UCSD-AML1 (cell line): ENCODE results near the gene SEMA3B.
"Not testable (repeated sequence)": the region's sequence is repeated elsewhere in the genome, so short reads cannot be mapped to it uniquely, and the experiment has no call there.

ENCODE experiments used
- DNase-seq: peaks from one replicate; lab custom pipeline; 2025; ENCODE audit not compliant: unreplicated experiment; lab: John Stamatoyannopoulos, UW

Gene SEMA3B

DNA sequence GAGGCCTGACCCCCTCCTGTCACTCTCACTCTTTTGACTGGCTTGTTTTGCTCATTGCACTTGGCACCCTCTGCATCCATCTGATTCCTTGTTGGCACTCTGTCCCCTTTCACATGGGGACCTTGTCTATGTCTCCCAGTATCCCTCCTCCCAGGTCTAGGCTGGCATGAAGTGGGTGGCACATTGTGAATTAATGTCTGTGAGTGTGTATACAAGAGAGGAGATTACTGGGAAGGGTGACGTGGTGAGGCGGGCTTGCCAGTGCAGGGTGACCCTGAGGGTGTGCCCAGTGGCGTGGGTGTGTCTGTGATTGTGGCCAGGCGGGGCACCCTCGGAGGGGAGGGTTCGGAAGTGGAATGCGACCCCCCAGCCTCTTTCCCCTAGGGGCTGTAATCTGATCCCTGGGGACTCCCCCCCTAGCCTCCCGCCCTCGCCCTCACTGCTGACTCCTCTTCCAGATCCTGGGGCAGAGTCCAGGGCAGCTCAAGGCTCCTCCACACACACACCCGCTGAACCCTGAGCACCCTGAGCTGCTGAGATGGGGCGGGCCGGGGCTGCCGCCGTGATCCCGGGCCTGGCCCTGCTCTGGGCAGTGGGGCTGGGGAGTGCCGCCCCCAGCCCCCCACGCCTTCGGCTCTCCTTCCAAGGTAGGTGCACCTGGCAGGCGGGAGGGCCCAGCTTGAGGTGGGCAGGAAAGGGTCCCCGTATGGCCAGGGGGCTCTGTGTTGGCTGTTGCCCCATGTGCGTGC is at the start of gene SEMA3B:
SEMA3B (plus strand) TSS at position 445 of the 749 bp plus-strand sequence; CDS start at position 539, 94 bp downstream.
- no peak for DNase-seq

- DNase-seq = no peak
These were observed 49.7 kb upstream of the SEMA3B start for GRCh38 chr3:50219285-50219684.

GRCh38 chr3:50220109-50220508 is 48.8 kb upstream of the SEMA3B start:
- DNase-seq = no peak

DNA sequence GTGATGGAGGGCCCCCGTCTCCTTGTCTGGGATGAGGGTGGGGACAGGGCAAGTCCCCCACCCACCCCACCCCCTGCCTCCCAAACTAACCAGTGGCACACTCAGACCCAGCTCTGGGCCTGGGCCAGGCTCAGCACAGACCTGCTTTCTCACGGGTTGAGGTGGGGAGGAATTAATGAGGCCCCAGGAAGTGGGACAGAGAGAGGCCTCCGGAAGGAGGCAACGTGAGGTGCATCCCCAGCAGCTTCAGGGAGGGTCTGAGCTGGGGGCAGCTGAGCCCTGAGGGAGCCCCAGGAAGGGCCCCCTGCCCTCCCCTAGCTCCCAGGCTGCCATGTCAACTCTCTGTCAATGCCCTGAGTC is 47.9 kb upstream of the SEMA3B start:
- DNase-seq = no peak

DNA sequence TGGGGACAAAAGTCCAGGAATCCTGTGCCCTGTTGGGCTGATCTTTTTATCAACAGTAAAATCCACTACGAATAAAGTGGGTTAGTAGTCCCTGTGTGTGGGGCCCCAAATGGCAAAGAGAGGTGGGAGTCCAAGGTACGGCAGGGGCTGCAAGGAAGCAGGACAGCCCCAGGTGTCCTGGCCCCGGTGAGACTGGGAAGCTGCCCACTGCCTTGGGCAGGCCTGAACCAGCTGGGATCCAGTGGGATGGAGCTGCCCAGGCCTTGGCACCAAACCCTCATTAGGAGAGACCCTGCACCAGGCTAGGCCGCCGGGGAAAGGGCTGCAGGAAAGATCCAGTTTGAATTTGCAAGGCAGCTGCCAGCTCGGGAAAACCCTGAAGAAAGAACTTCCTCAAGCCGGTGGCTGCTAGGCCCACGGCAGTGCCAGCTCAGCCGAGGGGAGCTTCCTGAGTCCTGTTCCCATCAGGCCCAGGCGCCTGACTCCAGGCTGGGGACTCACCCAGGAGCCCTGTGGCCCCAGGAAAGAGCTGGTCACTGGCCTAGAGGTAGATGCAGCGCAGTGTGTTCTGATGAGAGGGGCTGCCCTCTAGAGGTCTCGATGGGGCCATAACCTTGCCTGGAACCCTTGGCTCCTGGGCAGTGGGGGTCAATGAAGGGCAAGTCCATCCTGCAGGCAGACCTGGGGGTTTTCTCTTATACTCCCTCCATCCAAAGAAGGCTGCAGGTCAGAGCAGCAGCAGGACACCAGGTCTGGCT is 47.4 kb upstream of the SEMA3B start:
- DNase-seq = peak; percentile 56

DNA sequence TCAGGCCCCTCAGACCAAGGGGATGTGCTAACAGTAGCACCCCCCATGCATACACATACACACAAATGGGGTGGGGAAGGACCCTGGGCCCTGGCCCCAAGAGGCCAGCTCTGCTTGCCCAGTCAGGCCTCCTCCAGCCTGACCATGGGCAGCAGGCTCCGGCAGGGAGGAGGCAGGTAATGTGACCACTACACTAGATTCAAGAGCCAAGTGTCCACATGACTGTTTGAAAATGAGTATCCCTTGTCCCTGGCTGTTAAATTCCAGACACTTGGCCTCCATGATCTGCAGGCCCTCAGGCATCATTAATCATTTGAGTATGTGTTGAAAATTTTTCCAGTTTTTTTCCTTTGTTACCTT is 46.8 kb upstream of the SEMA3B start:
- DNase-seq = no peak

DNA sequence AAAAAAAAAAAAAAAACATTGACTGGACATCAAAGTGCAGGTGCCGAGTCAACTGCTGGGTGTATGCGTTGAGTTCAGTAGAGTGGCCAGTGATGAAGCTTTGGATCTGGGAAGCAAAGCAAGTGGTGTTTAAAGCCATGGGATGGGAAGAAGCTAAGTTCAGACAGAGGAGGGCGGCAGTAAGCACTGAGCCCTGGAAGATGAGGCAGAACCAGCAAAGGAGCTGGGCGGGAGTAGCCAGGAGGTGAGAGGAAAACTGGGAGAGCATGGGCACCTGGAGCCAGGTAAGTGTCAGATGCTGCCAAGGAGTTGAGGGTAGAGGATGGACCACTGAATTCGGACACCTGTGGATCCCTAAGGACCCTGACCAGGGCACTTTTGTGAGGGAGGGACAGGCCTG is 44.3 kb upstream of the SEMA3B start:
- DNase-seq = no peak

GRCh38 chr3:50226888-50227389 is 42.0 kb upstream of the SEMA3B start:
- peak; percentile 53 for DNase-seq

DNA sequence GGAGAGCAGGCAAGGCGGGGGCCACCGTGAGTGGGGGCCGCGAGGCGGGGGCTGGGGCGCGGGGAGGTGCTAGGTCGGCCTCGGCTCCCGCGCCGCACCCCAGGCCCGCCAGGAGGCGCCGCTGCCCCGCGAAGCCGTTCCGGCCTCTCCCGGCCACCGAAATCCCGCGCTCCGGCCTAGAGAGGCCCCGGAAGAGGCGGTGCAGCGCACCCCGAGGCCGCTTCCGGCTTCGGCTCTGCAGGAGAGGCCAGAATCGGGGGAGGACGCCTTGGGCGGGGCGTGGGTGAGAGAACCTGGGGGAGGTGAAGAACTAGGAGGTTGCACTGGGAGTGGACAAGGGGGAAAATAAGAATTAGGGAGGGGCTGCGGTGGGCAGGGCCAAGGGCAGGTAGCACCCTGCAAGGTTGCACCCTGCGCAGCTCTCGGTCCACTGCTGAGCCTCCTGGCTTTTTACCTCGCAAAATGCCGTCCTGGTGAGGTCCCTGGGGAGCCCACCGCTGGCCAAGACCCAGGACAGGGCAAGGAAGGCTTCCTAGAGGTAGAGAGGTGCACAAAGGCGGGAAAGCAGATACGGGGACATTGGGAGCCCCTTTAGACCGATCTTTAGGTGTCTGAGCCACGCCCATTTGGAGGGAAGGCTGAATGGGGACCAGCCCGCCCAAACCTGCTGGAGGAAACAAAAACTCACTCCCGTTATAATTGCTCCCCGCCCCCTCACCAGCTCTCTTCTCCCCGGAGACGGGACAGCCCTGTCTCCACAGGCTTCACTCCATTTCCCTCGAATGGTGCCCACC is 41.4 kb upstream of the SEMA3B start:
- peak; percentile 93 for DNase-seq

- DNase-seq = not testable (repeated sequence)
These were observed 40.7 kb upstream of the SEMA3B start for GRCh38 chr3:50228184-50228763.

- DNase-seq = no peak
These were observed 39.5 kb upstream of the SEMA3B start for GRCh38 chr3:50229490-50229889.

DNA sequence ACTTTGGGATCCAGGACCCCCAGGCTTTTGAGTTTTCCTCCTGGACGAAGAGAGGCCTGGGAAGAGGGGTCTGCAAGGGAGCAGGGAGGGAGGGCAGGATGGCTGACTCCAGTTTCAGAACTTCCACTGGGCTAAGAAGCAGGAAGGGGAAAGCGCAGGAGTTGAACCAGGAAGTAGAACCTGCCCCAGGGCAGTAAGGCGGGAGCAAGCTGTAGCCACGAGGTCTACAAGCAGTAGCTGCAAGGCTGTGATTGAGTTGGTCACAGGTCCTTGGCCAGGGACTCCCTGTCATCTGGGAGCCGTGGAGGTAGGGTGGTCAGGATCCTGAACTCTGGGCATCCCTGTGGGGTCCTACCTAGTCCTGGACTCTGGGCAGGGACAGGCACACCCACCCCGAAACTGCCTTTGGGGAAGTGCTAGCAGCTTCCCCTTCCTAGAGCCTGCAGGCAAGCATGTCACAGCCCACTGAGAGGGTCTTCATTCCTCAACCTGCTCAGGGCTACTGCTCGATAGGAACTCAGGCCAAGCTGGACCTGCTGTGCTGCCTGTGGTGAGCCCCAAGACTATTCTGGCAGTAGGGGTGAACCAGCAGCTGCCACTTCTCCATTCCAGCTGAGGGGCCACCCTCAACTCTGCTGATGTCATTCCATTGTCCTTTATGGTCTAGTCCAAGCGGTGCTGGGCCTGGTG is 38.7 kb upstream of the SEMA3B start:
- DNase-seq = peak; percentile 33

DNA sequence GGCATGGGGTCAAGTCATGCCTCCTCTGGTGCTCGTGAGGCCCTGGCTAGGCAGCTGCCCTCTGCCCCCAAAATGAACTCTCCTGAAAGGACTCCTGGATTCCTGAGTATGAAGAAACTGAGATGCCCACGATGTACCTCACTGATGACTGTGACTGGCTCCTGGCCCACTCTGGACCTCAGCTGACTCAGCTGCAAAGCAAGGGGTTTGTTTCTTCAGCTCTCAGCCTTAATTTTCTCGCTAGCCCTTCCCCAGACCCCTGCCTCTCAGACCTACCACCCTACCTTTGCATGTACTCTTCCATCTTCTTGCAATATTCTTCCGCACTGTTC is 38.2 kb upstream of the SEMA3B start:
- DNase-seq = no peak

- DNase-seq = no peak
These were observed 37.4 kb upstream of the SEMA3B start for GRCh38 chr3:50231581-50231980.

DNA sequence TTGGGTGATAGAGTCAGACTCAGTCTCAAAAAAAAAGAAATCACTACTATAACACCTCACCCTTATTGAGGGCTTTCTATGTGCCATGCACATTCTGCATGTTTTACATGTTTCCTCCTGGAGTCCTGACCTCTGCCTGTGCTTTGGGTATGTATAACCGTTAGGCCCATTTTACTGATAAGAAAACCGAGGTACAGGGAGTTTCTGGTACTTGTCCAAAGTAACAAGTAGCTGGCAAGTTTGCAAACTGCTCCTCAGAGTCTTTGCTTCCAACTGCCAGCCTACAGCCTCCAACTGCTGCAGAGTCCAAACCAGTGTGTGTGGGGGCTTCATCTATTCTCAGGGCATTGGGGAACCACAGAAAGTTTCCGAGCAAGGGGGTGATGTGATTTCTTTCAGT is 36.6 kb upstream of the SEMA3B start:
- DNase-seq = no peak

GRCh38 chr3:50233176-50233575 is 35.8 kb upstream of the SEMA3B start:
- DNase-seq = no peak

- peak; percentile 99 for DNase-seq
These were observed 33.0 kb upstream of the SEMA3B start, which contains the start of gene GNAI2 for GRCh38 chr3:50235716-50236483. TSS of gene GNAI2 (plus strand) at chr3:50236204. CDS start at chr3:50236336, 132 bp downstream.

GRCh38 chr3:50236484-50237132 is 32.3 kb upstream of the SEMA3B start:
- DNase-seq = no peak

DNA sequence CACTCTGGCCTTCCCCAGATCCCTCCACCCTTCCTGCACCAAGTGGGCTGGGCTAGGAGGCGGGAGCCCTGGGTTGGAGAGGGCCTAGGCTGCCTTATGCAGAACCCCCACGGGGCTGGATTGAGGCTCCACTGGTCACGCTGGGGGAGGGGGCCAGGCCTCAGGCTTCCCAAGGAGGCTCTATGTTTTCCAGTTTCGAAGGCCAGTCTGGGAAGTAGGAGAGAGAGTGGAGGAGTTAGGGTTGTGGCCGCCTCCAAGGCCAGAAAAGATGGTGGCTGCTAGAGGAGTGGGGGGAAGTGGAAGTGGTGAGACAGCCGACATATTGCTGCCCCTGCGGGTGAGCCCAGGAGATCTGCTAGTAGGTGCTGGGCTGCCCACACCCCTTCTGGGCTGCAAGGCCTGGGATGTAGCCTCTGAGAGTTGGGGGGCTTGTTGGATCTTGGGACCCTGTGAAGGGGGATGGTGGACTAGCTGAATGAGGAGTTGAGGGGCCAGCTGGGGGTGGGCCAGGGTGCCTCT is 31.8 kb upstream of the SEMA3B start:
- DNase-seq = peak; percentile 51
